H1 (cell line): ENCODE results near the gene SSRP1. TPM values are rescaled to one million over a fixed set of nuclear protein-coding genes. Genes with fewer than 3 reads are reported as not detected.

Experiments used
- polyA plus RNA-seq, 7 experiments: library from polyadenylated mRNA; depleted of rRNA in 3 of 7; stranded (reverse) in 5 of 7; unstranded in 2 of 7; fragments of >200 nt in 5 of 7; fragments of 200-250 nt in 2 of 7; gene quantifications; 1 replicate in 5 of 7; 2 replicates in 1 of 7; 4 replicates in 1 of 7; pipeline versions ENCODE4 v1.2.1 to v1.2.3, GENCODE V29; 2011 to 2013; ENCODE audit warnings: missing spikeins in 2 of 7, mixed read lengths in 2 of 7
- total RNA-seq: library from RNA; stranded (reverse); fragmentation: NEBNext Ultra II Directional; extraction: Animal tissue kit (Norgen Biotek cat#: 25700); gene quantifications from 2 replicates; pipeline ENCODE4 v1.2.1, GENCODE V29; 2021
- TF ChIP-seq, protein P1 (sequence below): IDR thresholded peaks from 2 replicates; pipeline ENCODE4 v1.6.1; 2011; ENCODE audit warnings: low read length, improper control_type of control experiment

Gene SSRP1
- total and polyA plus RNA-seq, 2 of the 8 experiments (the other 6 are each of a cell fraction or from before 2014, with no cell fraction given): 259 to 281 TPM

DNA sequence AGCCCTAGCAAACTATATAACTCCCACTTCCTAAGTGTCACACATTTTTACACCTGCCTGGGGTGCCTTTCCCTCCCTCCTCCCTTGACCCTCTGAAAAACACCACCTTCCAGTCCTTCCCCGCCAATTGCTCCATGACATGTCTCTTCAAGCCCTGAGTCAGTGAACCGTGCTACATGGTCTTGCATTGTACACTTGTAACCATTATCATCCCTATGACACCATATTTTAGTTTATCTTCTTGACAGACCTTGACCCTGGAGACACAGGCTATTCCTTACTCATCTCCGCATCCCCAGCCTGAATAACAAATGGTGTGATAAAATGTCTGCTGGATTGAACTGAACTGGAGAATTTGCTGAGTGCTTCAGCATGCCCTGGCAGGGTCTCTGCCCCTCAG is 47.8 kb downstream of the SSRP1 start (continued):
- TF ChIP-seq, protein P1, sequence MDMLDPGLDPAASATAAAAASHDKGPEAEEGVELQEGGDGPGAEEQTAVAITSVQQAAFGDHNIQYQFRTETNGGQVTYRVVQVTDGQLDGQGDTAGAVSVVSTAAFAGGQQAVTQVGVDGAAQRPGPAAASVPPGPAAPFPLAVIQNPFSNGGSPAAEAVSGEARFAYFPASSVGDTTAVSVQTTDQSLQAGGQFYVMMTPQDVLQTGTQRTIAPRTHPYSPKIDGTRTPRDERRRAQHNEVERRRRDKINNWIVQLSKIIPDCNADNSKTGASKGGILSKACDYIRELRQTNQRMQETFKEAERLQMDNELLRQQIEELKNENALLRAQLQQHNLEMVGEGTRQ: no peak
